ENCODE measurements around the gene LRCH1. TPM values are rescaled to one million over a fixed set of nuclear protein-coding genes. Genes with fewer than 3 reads are reported as not detected.
"Not testable (repeated sequence)": the region's sequence is repeated elsewhere in the genome, so short reads cannot be mapped to it uniquely, and the experiment has no call there.

LRCH1 gene
- 4.9 and 5.0 TPM in 2 replicates for total RNA-seq (2014; rRNA removed; shearing (Covaris generic))

- DNase-seq (ENCODE audit: low spot score), result peak; percentile 76
Observed at GRCh38 chr13:46552889-46553520, at the start of gene LRCH1. Gene LRCH1 (plus strand): TSS chr13:46553170. CDS start chr13:46553397, 227 bp downstream.

- DNase-seq (ENCODE audit: low spot score), result no peak
Observed at GRCh38 chr13:46504036-46504435, 48.9 kb upstream of the LRCH1 start.

- DNase-seq (ENCODE audit: low spot score), result peak; percentile 14
Observed at GRCh38 chr13:46507981-46508380, 45.0 kb upstream of the LRCH1 start.

- DNase-seq (ENCODE audit: low spot score), result no peak
Observed at GRCh38 chr13:46509981-46510380, 43.0 kb upstream of the LRCH1 start.

GRCh38 chr13:46515803-46516202, 37.2 kb upstream of the LRCH1 start:
- DNase-seq (ENCODE audit: low spot score), result no peak

GRCh38 chr13:46516599-46517338, 36.2 kb upstream of the LRCH1 start:
- DNase-seq (ENCODE audit: low spot score), result no peak

GRCh38 chr13:46517748-46518147, 35.2 kb upstream of the LRCH1 start:
- DNase-seq (ENCODE audit: low spot score), result not testable (repeated sequence)

- no peak for DNase-seq (ENCODE audit: low spot score)
Observed at GRCh38 chr13:46519182-46519581, 33.8 kb upstream of the LRCH1 start.

- no peak for DNase-seq (ENCODE audit: low spot score)
Observed at GRCh38 chr13:46520166-46520565, 32.8 kb upstream of the LRCH1 start.

- DNase-seq (ENCODE audit: low spot score), result no peak
Observed at GRCh38 chr13:46521486-46521885, 31.5 kb upstream of the LRCH1 start.

- no peak for DNase-seq (ENCODE audit: low spot score)
Observed at GRCh38 chr13:46521921-46522747, 30.8 kb upstream of the LRCH1 start.

GRCh38 chr13:46522748-46523030, 30.3 kb upstream of the LRCH1 start:
- no peak for DNase-seq (ENCODE audit: low spot score)

GRCh38 chr13:46523972-46524752, 28.8 kb upstream of the LRCH1 start:
- no peak for DNase-seq (ENCODE audit: low spot score)

- DNase-seq (ENCODE audit: low spot score), result no peak
Observed at GRCh38 chr13:46526100-46526735, 26.8 kb upstream of the LRCH1 start.

- no peak for DNase-seq (ENCODE audit: low spot score)
Observed at GRCh38 chr13:46526740-46527139, 26.2 kb upstream of the LRCH1 start.

GRCh38 chr13:46527237-46527636, 25.7 kb upstream of the LRCH1 start:
- DNase-seq (ENCODE audit: low spot score), result no peak

GRCh38 chr13:46529216-46529919, 23.6 kb upstream of the LRCH1 start:
- DNase-seq (ENCODE audit: low spot score), result no peak

- DNase-seq (ENCODE audit: low spot score), result peak; percentile 29
Observed at GRCh38 chr13:46530084-46530935, 22.7 kb upstream of the LRCH1 start.

- no peak for DNase-seq (ENCODE audit: low spot score)
Observed at GRCh38 chr13:46531953-46532352, 21.0 kb upstream of the LRCH1 start.

GRCh38 chr13:46535002-46535401, 18.0 kb upstream of the LRCH1 start:
- DNase-seq (ENCODE audit: low spot score), result no peak
